HG03039 (cell line): ENCODE results near the gene SOCS4.
A peak's percentile ranks its signal among the peaks of the same experiment; 100 is the strongest.
"Not testable (repeated sequence)": the region's sequence is repeated elsewhere in the genome, so short reads cannot be mapped to it uniquely, and the experiment has no call there.

ENCODE experiments used
- ATAC-seq: cut with Tn5 transposase; IDR thresholded peaks from one replicate; pipeline ENCODE4 v1.9.1; 2021; ENCODE audit warnings: mild to moderate bottlenecking, moderate library complexity; ENCODE audit not compliant: unreplicated experiment

SOCS4 gene

GRCh38 chr14:55051423-55052268 is 24.6 kb downstream of the SOCS4 start, which contains the start of gene MAPK1IP1L:
Gene MAPK1IP1L (plus strand): TSS chr14:55051647. CDS start chr14:55061684, 10,037 bp downstream.
- ATAC-seq: peak; percentile 80

- peak; percentile 14 for ATAC-seq
Measured at GRCh38 chr14:55052269-55052930, 25.4 kb downstream of the SOCS4 start.

- ATAC-seq: no peak
Measured at GRCh38 chr14:55053018-55053417, 26.0 kb downstream of the SOCS4 start.

- ATAC-seq: no peak
Measured at GRCh38 chr14:55053500-55053899, 26.5 kb downstream of the SOCS4 start.

- ATAC-seq: no peak
Measured at GRCh38 chr14:55054098-55054497, 27.1 kb downstream of the SOCS4 start.

- no peak for ATAC-seq
Measured at GRCh38 chr14:55057919-55058318, 30.9 kb downstream of the SOCS4 start.

- no peak for ATAC-seq
Measured at GRCh38 chr14:55059333-55059732, 32.3 kb downstream of the SOCS4 start.

GRCh38 chr14:55062517-55063351 is 35.7 kb downstream of the SOCS4 start:
- no peak for ATAC-seq

- not testable (repeated sequence) for ATAC-seq
Measured at GRCh38 chr14:55064896-55065295, 37.9 kb downstream of the SOCS4 start.

GRCh38 chr14:55065411-55065810 is 38.4 kb downstream of the SOCS4 start:
- no peak for ATAC-seq

- no peak for ATAC-seq
Measured at GRCh38 chr14:55066223-55066622, 39.2 kb downstream of the SOCS4 start.

GRCh38 chr14:55070981-55071411 is 44.0 kb downstream of the SOCS4 start:
- ATAC-seq: no peak

GRCh38 chr14:55071870-55072640 is 45.0 kb downstream of the SOCS4 start:
- no peak for ATAC-seq

- ATAC-seq: no peak
Measured at GRCh38 chr14:55073856-55074255, 46.8 kb downstream of the SOCS4 start.

GRCh38 chr14:55074662-55075061 is 47.6 kb downstream of the SOCS4 start:
- no peak for ATAC-seq

- no peak for ATAC-seq
Measured at GRCh38 chr14:55075628-55076175, 48.7 kb downstream of the SOCS4 start.

- no peak for ATAC-seq
Measured at GRCh38 chr14:55077170-55078151, 50.4 kb downstream of the SOCS4 start.

GRCh38 chr14:55079961-55080360 is 52.9 kb downstream of the SOCS4 start:
- ATAC-seq: not testable (repeated sequence)
